ENCODE measurements around the gene BCAR1.

The BCAR1 gene

DNA sequence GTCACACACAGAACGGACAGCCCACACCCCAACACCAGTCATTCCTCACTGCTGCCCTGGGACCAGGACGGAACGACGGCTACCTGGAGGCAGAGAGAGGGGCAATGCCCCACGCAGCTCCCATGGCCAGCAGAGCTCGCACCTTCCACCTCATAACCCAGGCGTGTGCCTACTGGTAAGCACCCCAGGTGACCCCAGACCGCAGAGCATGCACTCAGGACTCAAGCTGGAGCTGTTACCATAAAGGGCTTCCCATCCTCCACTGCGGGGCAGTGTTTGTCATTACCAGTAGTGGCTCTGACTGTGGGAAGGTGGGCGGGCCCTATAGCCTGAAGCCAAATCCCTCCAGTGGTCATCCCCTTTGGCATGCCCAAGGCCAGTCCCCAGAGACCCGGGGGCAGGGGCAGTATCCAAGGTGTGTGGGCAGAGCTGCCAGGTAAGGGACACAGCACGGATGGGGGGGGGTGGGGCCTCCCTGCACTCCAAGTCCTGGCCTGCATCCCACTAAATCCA is 4.7 kb upstream of the BCAR1 start:
- peaks cover 16 to 77% (median 71%) of the 10 kb centered on the region in 5 donors for H3K4me1 ChIP-seq (ENCODE audit: control insufficient read depth in 5 of 5, insufficient read depth in 5 of 5, low read length in 5 of 5)
- no peaks in the 10 kb centered on the region for H3K9me3 ChIP-seq (ENCODE audit: control insufficient read depth in 5 of 5, low read length in 5 of 5)
- peak overlapping the region in 1 of 5 donors; percentile 10 for H3K4me3 ChIP-seq (ENCODE audit: low read depth in 1 of 5, low read length in 5 of 5)
- peak overlapping the region in 3 of 5 donors; percentile 1 to 62 (median 21) for H3K9ac ChIP-seq (ENCODE audit: low read length in 5 of 5)
- peaks cover 0 to 3% (median 0%) of the 10 kb centered on the region in 5 donors for H3K27me3 ChIP-seq (ENCODE audit: control insufficient read depth in 5 of 5, insufficient read depth in 4 of 5, low read length in 5 of 5)
- H3K27ac ChIP-seq (ENCODE audit: low read depth, low read length), result peak overlapping the region; percentile 46
- H3K36me3 ChIP-seq (ENCODE audit: control insufficient read depth in 5 of 5, insufficient read depth in 5 of 5, low read length in 5 of 5), result no peaks in the 10 kb centered on the region

DNA sequence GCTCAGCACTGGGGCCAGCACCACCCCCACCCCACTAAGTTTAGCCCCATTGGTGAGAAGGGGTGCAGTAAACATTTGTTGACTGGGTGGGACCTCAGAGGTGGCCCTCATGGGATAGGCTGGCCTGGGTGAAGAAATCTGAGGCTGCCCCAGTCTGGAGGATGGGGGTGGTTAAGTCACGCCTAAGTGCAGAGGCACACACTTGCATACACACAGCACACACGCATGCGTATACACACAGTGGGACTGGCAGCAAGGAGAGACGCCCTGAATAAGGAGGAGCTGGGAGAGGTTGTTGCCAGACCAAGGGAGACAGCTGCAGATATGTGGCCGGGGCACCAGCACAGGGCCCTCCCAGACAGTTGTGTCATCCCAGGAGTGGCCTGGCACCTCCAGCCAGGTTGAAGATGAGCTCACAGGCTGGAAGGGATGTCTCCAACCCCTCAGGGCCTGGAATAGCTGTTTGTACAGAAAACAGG is 3.0 kb upstream of the BCAR1 start:
- Histone ChIP-seq H3K9me3 (ENCODE audit: control insufficient read depth in 5 of 5, low read length in 5 of 5) (no peaks in the 10 kb centered on the region), H3K4me3 (ENCODE audit: low read depth in 1 of 5, low read length in 5 of 5) (peak overlapping the region in 1 of 5 donors; percentile 46), H3K27me3 (ENCODE audit: control insufficient read depth in 5 of 5, insufficient read depth in 4 of 5, low read length in 5 of 5) (peaks cover 0 to 3% (median 0%) of the 10 kb centered on the region in 5 donors), H3K9ac (ENCODE audit: low read length in 5 of 5) (no peak overlapping the region), H3K36me3 (ENCODE audit: control insufficient read depth in 5 of 5, insufficient read depth in 5 of 5, low read length in 5 of 5) (no peaks in the 10 kb centered on the region), H3K4me1 (ENCODE audit: control insufficient read depth in 5 of 5, insufficient read depth in 5 of 5, low read length in 5 of 5) (peaks cover 16 to 89% (median 82%) of the 10 kb centered on the region in 5 donors), H3K27ac (ENCODE audit: low read depth, low read length) (peak overlapping the region; percentile 84)

GRCh38 chr16:75252946-75253911 is 1.8 kb upstream of the BCAR1 start:
- Histone ChIP-seq H3K4me1 (ENCODE audit: control insufficient read depth in 5 of 5, insufficient read depth in 5 of 5, low read length in 5 of 5) (peaks cover 16 to 94% (median 87%) of the 10 kb centered on the region in 5 donors), H3K27me3 (ENCODE audit: control insufficient read depth in 5 of 5, insufficient read depth in 4 of 5, low read length in 5 of 5) (peaks cover 0 to 3% (median 0%) of the 10 kb centered on the region in 5 donors), H3K36me3 (ENCODE audit: control insufficient read depth in 5 of 5, insufficient read depth in 5 of 5, low read length in 5 of 5) (no peaks in the 10 kb centered on the region), H3K4me3 (ENCODE audit: low read depth in 1 of 5, low read length in 5 of 5) (no peak overlapping the region), H3K9ac (ENCODE audit: low read length in 5 of 5) (peak overlapping the region in 2 of 5 donors; percentile 12 to 35), H3K27ac (ENCODE audit: low read depth, low read length) (peak overlapping the region; percentile 84), H3K9me3 (ENCODE audit: control insufficient read depth in 5 of 5, low read length in 5 of 5) (no peaks in the 10 kb centered on the region)

GRCh38 chr16:75252049-75252864 is 833 bp upstream of the BCAR1 start:
- H3K4me1 ChIP-seq (ENCODE audit: control insufficient read depth in 5 of 5, insufficient read depth in 5 of 5, low read length in 5 of 5), result peaks cover 20 to 94% (median 87%) of the 10 kb centered on the region in 5 donors
- H3K36me3 ChIP-seq (ENCODE audit: control insufficient read depth in 5 of 5, insufficient read depth in 5 of 5, low read length in 5 of 5), result no peaks in the 10 kb centered on the region
- peak overlapping the region; percentile 40 to 59 (median 47) for H3K4me3 ChIP-seq (ENCODE audit: low read depth in 1 of 5, low read length in 5 of 5)
- H3K27me3 ChIP-seq (ENCODE audit: control insufficient read depth in 5 of 5, insufficient read depth in 4 of 5, low read length in 5 of 5), result peaks cover 0 to 3% (median 0%) of the 10 kb centered on the region in 5 donors
- H3K27ac ChIP-seq (ENCODE audit: low read depth, low read length), result peak overlapping the region; percentile 84
- H3K9ac ChIP-seq (ENCODE audit: low read length in 5 of 5), result peak overlapping the region in 4 of 5 donors; percentile 12 to 64 (median 38)
- H3K9me3 ChIP-seq (ENCODE audit: control insufficient read depth in 5 of 5, low read length in 5 of 5), result no peaks in the 10 kb centered on the region

DNA sequence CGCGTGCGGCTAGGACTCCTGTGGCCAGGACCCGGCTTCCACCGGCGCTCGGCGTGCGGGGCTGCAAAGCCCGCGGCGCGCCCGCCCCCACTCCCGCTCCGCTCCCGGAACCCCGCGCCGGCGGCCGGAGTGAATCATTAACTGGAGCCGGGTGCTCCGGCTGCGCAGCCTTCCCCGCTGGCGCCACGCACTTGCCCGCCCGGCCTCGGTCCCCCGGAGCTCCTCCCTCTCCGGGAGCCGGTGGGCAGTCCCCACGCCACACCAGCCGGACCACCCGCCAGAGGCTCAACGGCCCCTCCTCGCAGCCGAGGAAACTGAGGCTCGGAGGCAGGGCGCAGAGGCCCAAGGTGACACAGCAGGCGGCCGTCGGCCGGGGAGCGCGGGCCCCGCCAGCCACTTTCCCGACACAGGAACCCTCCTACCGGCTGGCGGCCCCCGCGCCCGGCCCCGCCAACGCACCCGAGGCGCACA is 580 bp downstream of the BCAR1 start:
- peaks cover 21 to 94% (median 87%) of the 10 kb centered on the region in 5 donors for H3K4me1 ChIP-seq (ENCODE audit: control insufficient read depth in 5 of 5, insufficient read depth in 5 of 5, low read length in 5 of 5)
- peaks cover 0 to 3% (median 0%) of the 10 kb centered on the region in 5 donors for H3K27me3 ChIP-seq (ENCODE audit: control insufficient read depth in 5 of 5, insufficient read depth in 4 of 5, low read length in 5 of 5)
- no peaks in the 10 kb centered on the region for H3K36me3 ChIP-seq (ENCODE audit: control insufficient read depth in 5 of 5, insufficient read depth in 5 of 5, low read length in 5 of 5)
- H3K4me3 ChIP-seq (ENCODE audit: low read depth in 1 of 5, low read length in 5 of 5), result peak overlapping the region in 4 of 5 donors; percentile 64 to 70 (median 67)
- H3K27ac ChIP-seq (ENCODE audit: low read depth, low read length), result peak overlapping the region; percentile 94
- H3K9me3 ChIP-seq (ENCODE audit: control insufficient read depth in 5 of 5, low read length in 5 of 5), result no peaks in the 10 kb centered on the region
- H3K9ac ChIP-seq (ENCODE audit: low read length in 5 of 5), result peak overlapping the region; percentile 26 to 77 (median 49)

- H3K4me3 ChIP-seq (ENCODE audit: low read depth in 1 of 5, low read length in 5 of 5), result peak overlapping the region; percentile 64 to 75 (median 69)
- H3K4me1 ChIP-seq (ENCODE audit: control insufficient read depth in 5 of 5, insufficient read depth in 5 of 5, low read length in 5 of 5), result peaks cover 23 to 97% (median 90%) of the 10 kb centered on the region in 5 donors
- H3K36me3 ChIP-seq (ENCODE audit: control insufficient read depth in 5 of 5, insufficient read depth in 5 of 5, low read length in 5 of 5), result no peaks in the 10 kb centered on the region
- peaks cover 0 to 3% (median 0%) of the 10 kb centered on the region in 5 donors for H3K27me3 ChIP-seq (ENCODE audit: control insufficient read depth in 5 of 5, insufficient read depth in 4 of 5, low read length in 5 of 5)
- H3K9ac ChIP-seq (ENCODE audit: low read length in 5 of 5), result peak overlapping the region; percentile 26 to 77 (median 49)
- peak overlapping the region; percentile 94 for H3K27ac ChIP-seq (ENCODE audit: low read depth, low read length)
- no peaks in the 10 kb centered on the region for H3K9me3 ChIP-seq (ENCODE audit: control insufficient read depth in 5 of 5, low read length in 5 of 5)
These were observed 1.2 kb downstream of the BCAR1 start for GRCh38 chr16:75250089-75250808.

- Histone ChIP-seq H3K4me1 (ENCODE audit: control insufficient read depth in 5 of 5, insufficient read depth in 5 of 5, low read length in 5 of 5) (peaks cover 24 to 97% (median 90%) of the 10 kb centered on the region in 5 donors), H3K9ac (ENCODE audit: low read length in 5 of 5) (peak overlapping the region in 2 of 5 donors; percentile 49 to 71), H3K9me3 (ENCODE audit: control insufficient read depth in 5 of 5, low read length in 5 of 5) (no peaks in the 10 kb centered on the region), H3K27ac (ENCODE audit: low read depth, low read length) (peak overlapping the region; percentile 94), H3K27me3 (ENCODE audit: control insufficient read depth in 5 of 5, insufficient read depth in 4 of 5, low read length in 5 of 5) (peaks cover 0 to 3% (median 0%) of the 10 kb centered on the region in 5 donors), H3K4me3 (ENCODE audit: low read depth in 1 of 5, low read length in 5 of 5) (peak overlapping the region in 3 of 5 donors; percentile 48 to 70 (median 69)), H3K36me3 (ENCODE audit: control insufficient read depth in 5 of 5, insufficient read depth in 5 of 5, low read length in 5 of 5) (no peaks in the 10 kb centered on the region)
These were observed 2.0 kb downstream of the BCAR1 start for GRCh38 chr16:75249441-75249840.

- H3K36me3 ChIP-seq (ENCODE audit: control insufficient read depth in 5 of 5, insufficient read depth in 5 of 5, low read length in 5 of 5), result peaks cover 0 to 1% (median 0%) of the 10 kb centered on the region in 5 donors
- peak overlapping the region in 3 of 5 donors; percentile 36 to 69 (median 48) for H3K4me3 ChIP-seq (ENCODE audit: low read depth in 1 of 5, low read length in 5 of 5)
- H3K27me3 ChIP-seq (ENCODE audit: control insufficient read depth in 5 of 5, insufficient read depth in 4 of 5, low read length in 5 of 5), result peaks cover 0 to 3% (median 0%) of the 10 kb centered on the region in 5 donors
- H3K9ac ChIP-seq (ENCODE audit: low read length in 5 of 5), result peak overlapping the region in 2 of 5 donors; percentile 59 to 71
- H3K9me3 ChIP-seq (ENCODE audit: control insufficient read depth in 5 of 5, low read length in 5 of 5), result no peaks in the 10 kb centered on the region
- H3K4me1 ChIP-seq (ENCODE audit: control insufficient read depth in 5 of 5, insufficient read depth in 5 of 5, low read length in 5 of 5), result peaks cover 29 to 97% (median 90%) of the 10 kb centered on the region in 5 donors
- peak overlapping the region; percentile 94 for H3K27ac ChIP-seq (ENCODE audit: low read depth, low read length)
These were observed 2.7 kb downstream of the BCAR1 start for GRCh38 chr16:75248536-75249380.
